ENCODE measurements around the gene IL22RA1.

Gene IL22RA1

GRCh38 chr1:24164004-24164403 lies 21.1 kb upstream of the IL22RA1 start:
- DNase-seq, result no peak

- no peak for DNase-seq
These were observed 19.3 kb upstream of the IL22RA1 start for GRCh38 chr1:24162201-24162600.

- DNase-seq, result no peak
These were observed 18.3 kb upstream of the IL22RA1 start for GRCh38 chr1:24161270-24161669.

DNA sequence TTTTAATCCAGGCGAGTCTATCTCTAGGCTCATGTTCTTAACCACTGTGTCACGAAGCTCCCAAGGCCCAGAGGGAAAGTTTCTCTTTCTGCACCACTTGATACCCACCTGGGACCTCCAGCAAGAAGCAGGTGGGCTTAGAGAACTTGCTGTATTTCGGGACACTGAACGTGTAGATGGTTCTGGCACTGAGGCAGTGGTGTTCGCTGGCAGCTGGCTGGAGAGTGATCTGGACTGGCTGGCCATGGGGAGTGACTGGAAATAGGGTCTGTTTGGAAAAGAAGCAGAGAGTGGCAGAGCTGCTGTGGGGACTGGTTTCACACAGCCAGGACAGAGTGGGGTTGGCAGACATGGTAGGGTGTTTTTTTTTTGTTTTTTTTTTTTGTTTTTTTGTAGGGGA lies 16.4 kb upstream of the IL22RA1 start:
- DNase-seq, result no peak

GRCh38 chr1:24157918-24158481 lies 15.1 kb upstream of the IL22RA1 start:
- no peak for DNase-seq

GRCh38 chr1:24156542-24157260 lies 13.8 kb upstream of the IL22RA1 start:
- DNase-seq, result no peak

DNA sequence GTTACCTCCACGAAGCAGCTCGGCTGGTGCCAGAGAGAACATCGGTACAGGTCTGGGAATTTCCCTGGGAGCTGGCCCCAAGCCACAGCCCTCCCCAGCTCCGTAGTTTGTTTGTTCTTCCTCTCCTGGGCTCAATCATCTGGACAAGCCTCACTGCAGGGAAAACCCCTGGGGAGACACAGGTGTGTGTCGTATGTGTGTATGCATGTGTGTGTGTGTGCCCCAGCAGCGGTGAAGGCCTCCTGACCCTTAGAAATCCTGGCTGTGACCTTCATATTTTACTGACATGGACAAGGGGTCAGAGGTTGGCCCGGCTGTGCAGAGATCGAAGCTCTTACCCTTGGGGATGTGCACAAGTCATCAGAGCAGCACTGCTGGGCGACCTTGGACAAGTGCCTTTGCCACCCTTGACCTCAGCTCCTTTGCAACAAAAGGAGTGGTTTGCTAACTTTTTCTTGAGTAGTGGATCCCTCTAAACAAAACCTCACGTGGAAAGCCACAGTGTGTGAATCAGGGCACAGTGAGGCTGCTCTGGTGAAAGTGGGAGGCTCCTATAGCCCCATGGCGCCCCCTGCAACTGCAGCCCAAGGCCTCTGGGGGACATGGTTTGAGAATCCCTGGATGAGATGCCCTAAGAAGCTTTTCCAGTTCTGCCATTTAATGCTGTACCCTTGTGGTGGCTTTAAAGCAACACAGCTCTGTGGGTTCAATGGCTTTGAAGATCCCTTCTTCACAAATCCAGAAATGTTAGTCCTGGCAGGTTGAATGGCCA lies 12.3 kb upstream of the IL22RA1 start:
- DNase-seq, result no peak

DNA sequence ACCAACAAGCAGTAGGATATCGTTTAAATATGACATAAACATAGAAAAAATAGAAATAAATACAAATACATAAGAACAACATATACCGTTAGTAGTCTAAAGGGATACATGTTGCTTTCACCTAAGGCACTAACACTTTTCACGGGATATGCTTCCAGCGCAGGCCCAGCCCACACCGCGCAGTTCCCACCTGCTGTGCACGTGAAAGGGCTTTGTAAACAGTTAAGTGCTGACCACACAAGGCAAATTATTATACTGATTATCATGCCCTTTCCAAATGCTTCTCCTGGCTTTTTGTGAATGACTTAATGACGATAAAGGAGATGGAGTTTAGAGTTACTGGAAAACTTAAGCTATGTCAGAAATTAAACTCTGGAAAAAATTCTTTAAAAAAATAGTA lies 11.3 kb upstream of the IL22RA1 start:
- DNase-seq, result no peak

- no peak for DNase-seq
These were observed 9.9 kb upstream of the IL22RA1 start for GRCh38 chr1:24152631-24153494.

GRCh38 chr1:24151175-24151533 lies 8.2 kb upstream of the IL22RA1 start:
- no peak for DNase-seq

DNA sequence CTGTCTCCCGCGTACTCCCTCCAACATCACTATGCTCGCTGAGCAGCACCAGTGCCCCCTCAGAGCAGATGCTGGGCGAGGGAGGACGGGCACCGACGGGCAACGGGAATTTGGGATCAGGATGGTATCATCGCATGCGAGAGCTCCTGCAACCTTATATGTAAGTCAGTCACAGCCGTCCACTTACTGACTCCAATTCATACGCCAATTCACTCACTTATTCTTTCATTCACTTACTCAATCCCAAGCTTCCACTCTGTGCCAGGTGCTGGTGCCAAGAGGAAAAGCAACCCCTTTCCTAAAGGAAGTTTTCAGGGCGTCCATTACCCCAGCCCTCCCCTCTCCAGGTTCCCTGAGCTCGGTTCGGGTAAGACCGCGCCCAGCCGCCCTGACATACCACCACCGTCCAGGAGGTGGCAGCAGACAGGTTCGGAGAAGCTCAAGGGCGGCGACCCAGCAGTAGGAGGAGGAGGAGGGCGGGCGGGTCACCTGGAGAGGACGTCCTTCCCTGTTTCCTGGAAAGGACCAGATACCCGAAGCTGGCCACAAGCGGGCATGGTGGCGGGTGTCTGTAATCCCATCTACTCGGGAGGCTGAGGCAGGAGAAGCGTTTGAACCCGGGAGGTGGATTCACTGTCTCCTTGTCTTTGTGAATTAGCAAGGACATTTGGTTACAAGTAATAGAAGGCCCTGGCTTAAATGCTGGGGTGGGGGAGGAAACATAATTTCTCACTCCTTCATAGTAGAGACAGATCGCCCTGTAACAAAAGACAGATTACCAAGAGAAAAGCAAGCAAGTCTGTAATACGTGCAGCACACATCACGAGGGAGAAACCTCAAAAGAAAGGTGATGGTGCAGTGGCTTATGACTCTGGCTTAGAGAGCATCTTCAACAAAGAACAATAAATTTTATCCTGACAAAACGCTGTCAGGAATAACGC lies 7.6 kb upstream of the IL22RA1 start:
- DNase-seq, result peak; percentile 90

DNA sequence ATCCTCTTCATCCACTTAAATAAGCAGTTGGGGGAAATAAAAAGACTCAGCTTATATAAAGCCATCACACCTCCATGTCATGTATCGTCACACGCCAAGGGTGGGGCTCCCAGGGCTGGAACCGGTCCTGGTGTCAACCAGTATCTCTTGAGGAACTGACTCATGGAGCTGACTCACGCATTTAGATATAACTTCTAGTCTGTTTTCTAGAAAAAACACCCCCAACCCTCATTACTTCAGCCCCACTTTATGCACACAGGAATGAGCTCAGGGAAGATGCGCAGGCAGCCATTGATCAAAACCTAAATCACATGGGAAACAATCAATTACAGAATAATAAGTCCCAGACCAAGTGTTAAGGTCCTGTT lies 6.9 kb upstream of the IL22RA1 start:
- DNase-seq, result peak; percentile 53

GRCh38 chr1:24147816-24148215 lies 4.9 kb upstream of the IL22RA1 start:
- no peak for DNase-seq

DNA sequence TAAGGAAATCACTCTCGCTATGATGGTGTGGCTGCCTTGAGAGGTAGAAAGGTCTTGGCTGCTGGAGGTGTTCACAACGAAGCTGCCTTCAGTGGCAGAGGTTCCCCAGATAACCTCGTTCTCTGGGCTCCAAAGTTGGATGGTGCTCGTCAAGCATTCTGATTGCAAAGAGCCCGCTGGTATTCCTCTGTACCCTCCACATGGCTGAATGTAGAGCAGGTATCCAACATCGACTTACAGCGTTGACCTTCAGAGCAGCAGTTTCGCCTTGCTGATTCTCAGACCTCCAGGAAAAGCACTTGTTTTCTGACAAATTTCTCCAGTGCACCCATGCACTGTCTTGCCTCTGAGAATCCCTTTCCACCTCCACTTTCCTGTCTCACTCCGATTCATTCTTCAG lies 4.3 kb upstream of the IL22RA1 start:
- no peak for DNase-seq

DNA sequence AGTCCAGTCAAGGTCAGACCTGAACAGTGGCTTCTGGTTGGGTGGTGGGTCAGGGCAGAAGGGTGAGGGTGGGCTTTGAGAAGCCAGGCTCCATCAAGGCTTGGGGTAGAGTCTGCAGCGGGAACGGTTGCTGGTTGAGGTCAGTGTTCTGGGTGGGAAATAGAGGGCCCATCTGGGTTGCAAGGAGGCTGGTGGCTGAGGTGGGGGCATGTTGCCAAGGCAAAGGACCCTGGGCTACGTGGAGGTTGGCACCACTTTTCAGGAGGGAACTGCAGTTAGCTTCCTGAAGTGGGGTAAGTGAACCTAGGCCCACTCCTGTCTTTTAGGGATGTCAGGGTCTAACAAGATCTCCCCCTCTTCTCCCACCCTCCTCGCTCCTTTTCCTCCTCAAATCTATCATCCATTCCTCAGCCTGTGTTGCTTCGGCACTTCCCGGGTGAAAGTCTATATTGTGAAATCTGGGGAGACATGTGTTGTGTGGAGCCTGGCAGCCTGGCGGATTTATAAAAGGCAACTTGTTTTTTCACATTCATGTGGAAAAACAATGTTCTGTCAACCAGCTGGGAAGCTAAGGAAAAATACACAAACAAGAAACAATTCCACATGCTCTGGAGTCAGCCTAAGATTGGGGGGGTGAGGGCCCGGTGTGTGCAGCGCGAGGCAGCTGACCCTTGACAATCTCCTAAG lies 1.5 kb downstream of the IL22RA1 start:
- no peak for DNase-seq

DNA sequence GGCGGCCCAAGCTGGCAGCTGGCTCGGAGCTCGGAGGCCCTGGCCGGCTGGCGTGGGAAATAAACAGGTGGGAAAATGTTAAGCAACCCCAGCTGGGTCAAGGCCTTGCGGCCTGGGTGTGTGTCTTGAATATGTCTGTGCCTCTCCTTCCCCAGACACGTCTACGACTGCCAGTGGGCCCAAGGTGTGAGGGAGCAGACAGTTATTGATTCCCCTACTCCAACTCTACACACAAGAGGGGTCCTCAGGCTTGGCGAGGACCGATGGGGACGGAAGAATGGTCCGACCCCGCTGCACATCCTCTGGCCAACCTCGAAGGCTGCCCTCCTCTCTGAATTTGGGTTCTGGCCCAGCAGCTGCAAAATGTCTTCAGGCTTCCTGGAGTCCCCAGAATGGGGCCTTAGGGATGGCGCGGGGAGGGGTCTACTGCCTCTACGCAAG lies 2.2 kb downstream of the IL22RA1 start:
- no peak for DNase-seq

DNA sequence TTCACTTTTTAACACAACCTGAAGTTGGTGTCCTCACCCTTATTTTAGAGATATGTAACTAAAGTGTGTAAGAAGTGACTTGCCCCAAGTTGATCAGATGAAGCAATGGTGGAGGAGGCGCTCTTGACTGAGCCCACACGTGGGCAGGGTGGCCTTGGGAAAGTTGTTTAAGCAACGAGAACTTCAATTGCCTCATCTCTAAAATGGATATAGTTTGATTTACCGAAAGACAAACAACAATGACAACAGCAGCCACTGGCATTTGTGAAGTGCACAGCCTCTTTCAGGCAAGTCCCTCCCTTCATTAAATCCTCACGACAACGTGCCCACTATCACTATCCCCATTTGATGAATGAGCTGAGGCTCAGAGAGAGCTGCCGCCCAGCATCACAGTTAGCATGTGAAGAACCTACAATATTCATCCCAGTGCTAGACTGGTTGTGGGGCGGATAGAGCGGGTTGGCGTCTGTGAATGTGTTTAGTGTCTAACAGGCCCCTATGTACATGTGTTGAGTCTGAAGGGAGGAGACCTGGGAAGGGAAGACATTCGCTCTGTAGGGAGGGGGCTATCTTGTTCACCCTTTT lies 3.0 kb downstream of the IL22RA1 start:
- DNase-seq, result no peak

DNA sequence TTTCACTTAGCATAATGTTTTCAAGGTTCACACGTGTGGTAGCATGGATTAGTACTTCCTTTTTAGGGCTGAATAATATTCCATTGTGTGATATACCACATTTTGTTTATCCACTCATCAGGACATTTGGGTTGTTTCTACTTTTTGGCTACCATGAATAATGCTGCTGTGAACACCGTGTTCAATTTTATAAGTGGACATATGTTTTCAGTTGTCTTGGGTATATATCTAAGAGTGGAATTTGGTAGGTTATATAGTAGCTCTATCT lies 3.8 kb downstream of the IL22RA1 start:
- DNase-seq, result no peak

DNA sequence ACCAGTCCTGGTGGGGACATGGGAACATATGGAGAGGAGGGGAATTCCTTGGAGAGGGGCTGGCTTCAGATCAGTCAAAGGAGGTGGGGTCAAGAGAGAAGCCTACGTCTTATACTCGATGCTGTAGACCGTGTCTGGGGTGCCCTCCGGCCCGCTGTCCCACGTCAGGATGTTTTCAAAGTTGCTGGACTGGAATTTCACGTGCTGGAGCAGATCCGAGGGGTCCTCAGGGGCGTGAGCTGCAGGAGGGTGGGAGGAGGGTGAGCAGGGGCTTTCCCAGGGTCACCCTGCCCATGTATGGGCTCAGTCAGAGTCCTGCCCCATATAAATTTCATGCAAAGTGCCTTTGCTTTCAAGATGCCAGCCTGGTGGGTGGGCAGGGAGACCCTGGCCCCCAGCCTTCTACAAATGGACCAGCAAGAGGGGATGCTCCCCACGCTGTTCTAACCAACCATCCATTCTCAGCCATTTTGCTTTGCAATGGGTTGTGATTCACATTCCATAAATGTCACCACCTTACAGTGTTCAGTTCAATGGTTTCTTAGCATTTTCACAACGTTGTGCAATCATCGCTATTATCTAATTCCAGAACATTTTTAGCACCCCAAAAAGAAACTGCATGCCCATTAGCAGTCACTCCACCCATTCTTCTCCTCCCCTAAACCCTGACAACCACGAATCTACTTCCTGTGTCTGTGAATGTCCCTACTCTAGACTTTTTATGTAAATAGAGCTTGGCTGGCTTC lies 4.3 kb downstream of the IL22RA1 start:
- no peak for DNase-seq

DNA sequence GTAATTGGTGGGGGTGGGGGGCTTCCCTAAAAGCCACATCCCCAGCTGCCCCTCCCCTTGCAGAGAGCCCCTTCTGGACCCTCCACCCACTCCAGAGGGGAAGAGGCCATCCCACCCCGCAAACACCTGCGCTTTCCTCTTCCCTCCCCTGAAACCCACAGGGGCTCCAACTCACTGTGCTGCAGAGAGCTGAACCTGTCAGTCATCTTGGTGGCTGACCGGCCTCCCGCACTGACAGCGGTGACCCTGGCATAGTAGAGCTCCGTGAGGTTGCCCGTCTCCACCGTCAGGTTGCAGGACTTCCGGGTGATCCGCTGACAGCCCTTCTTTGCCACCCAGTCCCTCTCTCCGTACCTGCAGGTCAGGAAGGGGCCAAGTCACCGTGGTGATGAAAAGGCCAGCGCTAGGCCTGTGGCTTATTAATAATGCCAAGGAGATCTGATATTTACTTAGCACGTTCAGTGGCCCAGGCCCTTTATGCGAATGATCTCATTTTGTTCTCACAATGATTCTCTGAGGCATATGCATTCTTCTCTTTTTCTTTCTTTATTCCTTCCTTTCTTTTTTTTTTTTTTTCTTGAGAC lies 5.9 kb downstream of the IL22RA1 start:
- no peak for DNase-seq
